T follicular helper cell (primary cell): ENCODE measurements around the gene BYSL.

Experiments used
- DNase-seq: peaks from one replicate; pipeline ENCODE4 v3.0.0-alpha.2; 2020; ENCODE audit warnings: low read depth
- total RNA-seq, 2 experiments: gene quantifications; one replicate each; lab custom pipeline; 2026; lab: John Stamatoyannopoulos, UW

BYSL gene, protein sequence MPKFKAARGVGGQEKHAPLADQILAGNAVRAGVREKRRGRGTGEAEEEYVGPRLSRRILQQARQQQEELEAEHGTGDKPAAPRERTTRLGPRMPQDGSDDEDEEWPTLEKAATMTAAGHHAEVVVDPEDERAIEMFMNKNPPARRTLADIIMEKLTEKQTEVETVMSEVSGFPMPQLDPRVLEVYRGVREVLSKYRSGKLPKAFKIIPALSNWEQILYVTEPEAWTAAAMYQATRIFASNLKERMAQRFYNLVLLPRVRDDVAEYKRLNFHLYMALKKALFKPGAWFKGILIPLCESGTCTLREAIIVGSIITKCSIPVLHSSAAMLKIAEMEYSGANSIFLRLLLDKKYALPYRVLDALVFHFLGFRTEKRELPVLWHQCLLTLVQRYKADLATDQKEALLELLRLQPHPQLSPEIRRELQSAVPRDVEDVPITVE
- total RNA-seq, result 17.3 to 97.3 reads per million in 2 experiments

DNA sequence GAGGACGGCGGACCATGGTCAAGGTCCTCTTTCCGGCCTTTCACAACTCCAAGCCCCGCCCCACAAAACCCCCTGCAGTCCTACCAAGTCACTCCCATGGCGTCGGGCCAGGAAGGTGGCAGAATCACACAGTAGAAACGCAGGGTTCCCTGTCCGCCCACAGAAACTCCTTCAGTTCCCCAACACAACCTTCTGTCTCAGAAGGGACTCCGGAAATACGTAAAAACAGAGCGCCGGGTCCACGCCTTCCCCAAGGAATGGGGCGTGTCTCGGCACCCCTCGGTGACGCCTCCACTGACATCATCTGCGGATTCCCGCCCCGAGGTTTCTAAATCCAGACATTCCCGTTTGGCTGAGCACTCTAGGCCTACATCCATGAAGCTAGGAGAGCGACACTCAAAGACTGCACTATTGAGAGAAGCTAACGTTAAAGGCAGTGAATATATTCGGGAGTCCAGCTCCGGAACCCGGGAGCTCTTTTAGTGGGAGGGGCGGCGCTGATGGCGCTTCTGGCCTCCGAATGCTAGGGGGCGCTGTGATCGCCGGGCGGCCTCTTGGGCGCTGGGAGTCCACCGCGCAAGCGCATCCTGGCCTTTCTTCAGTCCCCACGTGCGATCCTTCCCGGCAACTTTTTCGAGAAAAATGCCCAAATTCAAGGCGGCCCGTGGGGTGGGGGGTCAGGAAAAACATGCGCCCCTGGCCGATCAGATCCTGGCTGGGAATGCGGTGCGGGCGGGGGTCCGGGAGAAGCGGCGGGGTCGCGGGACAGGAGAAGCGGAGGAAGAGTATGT lies at the start of gene BYSL, which contains the start of gene MED20:
Gene BYSL (plus strand): TSS at position 579 of the 791 bp plus-strand sequence. CDS start 64 bp downstream, at position 643.
Gene MED20 (minus strand): TSS at position 219 of the 791 bp plus-strand sequence. CDS start 121 bp downstream, at position 98.
- DNase-seq, result peak; percentile 91

DNA sequence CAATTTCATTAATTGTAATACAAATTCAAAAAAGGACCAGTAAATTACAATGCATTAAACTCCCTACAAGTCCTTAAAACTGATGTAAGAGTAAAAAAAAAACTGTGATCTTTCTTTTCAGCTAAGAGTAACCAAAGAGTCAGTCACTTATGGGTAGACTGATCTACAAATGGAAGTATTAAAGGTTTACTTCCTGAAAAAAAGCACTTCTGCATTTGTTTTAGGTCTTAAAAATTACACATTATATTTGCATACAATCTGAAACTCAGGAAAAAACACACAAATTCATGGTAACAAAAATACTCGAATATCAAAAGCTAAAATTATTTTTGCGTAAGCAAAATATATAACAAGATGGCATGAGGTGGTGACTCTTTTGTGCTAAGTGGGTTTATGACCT lies 49.6 kb upstream of the BYSL start:
- DNase-seq, result no peak

DNA sequence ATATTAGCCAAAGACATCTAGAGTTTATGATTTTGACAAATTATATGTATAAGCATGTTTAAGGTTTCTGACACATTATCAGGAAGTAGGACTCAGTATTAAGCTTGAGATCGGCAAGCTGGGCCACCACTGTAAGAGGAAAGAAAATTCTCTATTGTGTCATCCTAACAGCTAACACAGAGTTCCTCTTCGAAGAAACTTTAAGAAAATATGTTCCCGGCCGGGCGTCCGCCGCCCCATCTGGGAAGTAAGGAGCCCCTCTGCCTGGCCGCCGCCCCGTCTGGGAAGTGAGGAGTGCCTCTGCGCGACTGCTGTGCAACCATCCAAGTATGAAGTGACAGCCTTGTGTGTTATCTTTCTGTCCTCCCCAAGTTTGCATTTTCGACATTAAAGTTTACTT lies 49.2 kb upstream of the BYSL start:
- DNase-seq, result no peak

DNA sequence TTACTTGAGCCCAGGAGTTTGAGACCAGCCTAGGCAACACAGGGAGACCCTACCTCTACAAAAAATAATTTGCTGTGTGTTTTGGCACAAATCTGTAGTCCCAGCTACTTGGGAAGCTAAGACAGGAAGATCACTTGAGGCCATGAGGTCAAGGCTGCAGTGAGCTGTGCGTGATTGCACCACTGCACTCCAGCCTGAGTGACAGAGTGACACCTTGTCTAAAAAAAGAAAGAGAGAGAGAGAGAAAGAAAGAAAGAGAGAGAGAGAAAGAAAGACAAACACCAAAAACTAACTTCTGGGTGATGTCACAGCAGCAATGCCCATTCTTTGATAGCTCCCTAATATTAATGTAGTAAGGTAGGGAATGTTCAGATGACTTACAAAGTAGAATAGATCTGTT lies 46.6 kb upstream of the BYSL start:
- no peak for DNase-seq

DNA sequence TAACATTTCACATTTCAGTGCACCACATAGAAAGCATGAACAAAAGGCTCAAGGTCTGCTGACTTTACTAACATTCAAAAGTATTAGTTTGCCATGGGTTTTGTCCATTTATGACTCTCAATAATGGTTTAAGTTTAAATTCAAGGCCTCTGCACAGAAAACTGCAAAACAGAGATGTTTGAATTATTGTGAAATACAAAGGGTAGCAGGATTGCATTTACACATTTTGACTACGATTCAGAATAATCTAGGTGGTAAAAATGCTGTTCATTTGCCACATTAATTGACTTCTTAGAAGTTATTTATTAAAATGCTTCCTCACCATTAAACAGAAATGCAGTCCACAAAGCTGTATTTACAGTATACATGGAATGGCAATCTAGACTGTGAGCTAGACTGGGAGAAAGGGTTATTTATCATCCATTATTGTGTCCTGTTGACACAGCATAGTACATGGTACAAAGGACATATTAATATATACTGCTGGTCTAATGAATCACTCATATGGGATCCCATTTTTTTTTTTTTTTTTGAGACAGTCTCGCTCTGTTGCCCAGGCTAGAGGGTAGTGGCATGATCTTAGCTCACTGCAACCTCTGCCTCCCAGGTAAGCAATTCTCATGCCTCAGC lies 44.1 kb upstream of the BYSL start:
- no peak for DNase-seq

DNA sequence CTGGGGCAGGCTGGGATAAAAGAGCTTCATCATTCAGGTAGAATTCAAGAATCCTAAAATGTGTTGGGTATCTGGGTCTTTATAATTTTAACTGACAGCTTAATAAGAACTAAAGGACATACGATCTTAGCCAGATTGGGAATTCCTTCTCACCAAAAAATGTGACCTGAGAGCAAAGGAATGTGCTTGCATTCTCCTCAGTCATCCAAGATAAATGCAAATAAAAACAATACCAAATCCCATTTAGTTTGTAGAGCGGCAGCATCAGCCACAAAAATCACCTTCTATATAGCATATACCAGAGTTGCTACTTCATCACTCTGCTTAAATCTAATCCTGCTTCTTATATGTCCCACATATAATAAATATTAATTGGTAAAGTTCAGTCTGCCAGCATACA lies 43.1 kb upstream of the BYSL start:
- no peak for DNase-seq

DNA sequence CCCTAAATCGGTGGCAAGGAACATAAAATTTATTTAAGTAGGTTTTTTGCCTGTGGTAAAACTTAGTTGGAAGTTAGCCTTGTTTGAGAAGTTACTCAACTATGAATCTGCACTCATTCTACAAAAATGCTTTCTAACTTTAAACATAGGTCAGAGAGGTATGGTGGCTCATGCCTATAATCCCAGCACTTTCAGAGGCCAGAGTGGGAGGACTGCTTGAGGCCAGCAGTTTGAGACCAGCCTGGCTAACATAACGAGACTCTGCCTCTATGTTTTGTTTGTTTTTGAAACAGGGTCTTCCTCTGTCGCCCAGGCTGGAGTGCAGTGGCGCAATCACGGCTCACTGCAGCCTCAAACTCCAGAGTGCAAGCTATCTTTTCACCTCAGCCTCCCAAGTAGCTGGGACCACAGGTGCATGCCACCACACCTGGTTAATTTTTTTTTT lies 42.3 kb upstream of the BYSL start:
- DNase-seq, result no peak

DNA sequence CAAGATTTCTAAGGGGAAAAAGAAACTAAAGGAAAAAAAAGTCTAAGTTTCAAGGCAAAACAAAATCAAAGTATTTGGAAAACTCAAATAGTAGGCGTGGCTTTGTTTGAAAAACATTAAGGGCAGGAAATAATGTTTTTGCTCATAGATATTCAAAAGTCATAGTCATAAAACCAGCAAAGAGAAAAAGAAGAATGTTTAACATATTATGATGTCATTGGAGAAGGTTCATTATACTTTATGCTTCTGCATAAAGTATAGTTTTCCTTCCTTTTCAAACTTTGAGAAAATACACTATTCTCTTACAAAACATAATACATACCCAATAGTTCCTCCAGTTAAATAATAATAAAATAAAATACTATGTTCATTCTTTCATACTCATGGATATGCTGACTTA lies 39.8 kb upstream of the BYSL start:
- no peak for DNase-seq

DNA sequence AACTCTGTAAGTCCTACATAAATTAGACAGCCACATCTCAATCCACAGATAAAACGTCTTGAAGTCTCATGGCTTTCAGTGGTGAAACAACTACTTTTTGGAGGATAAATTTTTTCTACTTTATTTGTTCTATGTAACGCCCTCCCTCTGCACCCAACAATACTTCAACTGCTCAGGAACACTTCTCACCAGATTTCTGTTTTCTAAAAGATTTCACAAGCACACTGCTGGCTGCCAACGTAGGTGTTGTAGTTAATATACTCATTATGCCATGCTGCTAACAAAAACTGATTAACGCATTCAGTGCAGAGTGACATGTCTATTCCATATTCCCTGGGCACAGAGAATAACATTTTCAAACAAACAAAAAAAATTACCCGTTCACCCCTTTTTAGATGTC lies 36.3 kb upstream of the BYSL start:
- no peak for DNase-seq

DNA sequence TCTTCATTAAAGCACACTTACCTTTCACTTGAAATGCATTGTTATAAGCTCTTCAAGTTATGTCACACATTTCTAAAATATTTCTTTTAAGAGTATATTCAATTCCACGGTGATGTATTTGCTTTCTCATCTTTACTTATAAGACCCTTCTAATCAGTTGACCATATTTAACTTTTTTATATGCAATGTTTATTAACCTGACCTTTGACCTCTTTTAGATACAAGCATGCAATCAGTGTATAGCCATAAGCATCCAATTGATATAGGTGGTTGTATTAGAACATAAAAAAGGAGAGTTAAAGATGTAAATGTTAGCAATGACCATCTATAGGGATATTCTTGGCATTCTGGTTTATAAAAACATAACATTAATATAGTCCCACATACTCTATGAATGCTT lies 35.4 kb upstream of the BYSL start:
- no peak for DNase-seq

DNA sequence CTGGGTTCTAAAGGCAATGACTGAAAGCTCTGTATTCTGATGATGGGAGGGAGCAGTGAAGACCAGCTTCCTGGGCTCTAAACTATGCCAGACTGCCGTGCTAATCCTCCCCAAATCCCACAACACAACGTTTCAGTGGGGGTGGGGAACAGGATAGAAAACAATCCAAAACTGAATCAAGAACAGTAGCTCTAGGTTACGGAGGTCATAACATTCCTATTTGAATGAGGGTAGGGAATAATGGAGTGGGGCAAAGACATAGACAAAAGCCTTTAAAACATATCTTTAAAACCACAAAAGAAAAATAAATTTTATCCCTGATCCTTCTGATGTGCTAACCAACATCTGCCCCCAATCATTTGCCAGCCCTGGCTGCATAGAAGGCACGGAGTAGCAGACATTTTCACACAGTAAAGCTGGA lies 34.0 kb upstream of the BYSL start:
- DNase-seq, result no peak

DNA sequence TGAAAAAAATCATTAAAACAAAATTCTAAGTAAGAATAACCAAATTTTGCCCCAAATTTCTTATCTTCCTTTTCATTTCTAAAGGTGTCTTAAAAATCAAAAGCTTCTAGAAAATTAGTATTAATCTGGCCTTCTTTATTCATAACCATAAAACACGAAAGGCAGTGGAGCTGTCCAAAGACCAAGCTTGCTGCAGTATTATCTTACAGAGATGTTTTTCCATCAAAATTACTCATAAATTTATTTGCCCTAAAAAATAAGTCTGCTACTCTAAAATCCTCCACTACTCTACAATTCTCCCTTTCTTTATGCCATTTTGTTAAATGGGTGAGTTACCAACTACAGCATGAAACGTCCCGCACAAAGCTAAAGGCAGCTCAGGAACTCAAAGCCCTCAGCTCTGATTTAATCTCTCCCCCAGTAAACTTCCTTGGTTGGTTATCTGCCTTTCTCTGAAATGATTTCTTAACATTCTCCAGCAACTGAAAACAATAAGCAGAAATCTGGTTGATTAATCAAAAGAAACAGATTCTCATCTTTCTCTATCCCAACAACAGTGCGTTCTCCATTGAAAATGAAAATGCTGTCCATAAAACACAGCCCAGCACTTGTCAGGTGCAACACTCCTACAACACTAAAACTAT lies 28.3 kb upstream of the BYSL start:
- no peak for DNase-seq

DNA sequence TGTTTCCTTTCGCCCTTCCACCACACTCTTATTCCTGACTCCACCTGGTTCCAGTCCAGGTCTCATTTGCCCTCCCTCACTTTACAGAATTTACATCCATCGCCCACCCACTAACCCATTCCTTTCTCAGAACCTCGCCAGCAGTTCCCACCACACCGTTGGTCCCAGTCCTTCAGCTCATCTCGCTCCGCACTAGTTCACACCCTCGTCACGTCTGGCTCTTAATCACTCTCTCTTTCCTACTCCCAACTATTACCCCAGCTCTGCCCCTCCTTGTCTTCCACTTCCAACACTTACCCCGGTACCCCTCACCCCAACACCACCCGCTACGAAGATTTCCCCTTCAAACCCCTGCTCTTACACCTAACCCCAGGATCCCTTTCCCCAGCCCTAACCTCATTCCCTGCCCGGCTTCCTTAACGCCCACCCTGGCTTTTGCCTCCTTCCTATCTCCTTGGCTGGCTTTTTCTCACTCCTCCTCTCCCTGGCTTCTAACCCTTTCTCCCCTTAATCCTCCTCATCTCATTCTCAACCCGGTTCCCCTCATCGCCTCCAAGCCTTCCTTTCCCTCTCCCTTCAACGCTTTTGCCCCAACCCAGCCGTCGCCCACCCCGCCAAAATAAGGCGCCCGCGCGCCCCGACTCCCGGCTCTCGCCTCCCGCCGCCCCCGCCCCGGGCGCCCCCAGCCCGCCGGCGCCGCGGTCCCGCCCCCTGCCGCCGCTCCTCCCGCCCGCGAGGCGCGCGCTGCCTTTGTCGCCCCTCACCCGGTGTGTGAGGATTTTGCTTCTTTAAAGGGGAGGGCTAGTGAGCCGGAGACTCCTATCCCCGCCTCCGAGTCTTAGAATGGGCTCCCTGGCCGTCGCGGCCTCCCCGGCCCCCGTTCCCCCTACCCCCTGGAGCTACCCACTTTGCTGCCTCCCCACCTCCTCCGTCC lies 26.7 kb upstream of the BYSL start:
- DNase-seq, result no peak

DNA sequence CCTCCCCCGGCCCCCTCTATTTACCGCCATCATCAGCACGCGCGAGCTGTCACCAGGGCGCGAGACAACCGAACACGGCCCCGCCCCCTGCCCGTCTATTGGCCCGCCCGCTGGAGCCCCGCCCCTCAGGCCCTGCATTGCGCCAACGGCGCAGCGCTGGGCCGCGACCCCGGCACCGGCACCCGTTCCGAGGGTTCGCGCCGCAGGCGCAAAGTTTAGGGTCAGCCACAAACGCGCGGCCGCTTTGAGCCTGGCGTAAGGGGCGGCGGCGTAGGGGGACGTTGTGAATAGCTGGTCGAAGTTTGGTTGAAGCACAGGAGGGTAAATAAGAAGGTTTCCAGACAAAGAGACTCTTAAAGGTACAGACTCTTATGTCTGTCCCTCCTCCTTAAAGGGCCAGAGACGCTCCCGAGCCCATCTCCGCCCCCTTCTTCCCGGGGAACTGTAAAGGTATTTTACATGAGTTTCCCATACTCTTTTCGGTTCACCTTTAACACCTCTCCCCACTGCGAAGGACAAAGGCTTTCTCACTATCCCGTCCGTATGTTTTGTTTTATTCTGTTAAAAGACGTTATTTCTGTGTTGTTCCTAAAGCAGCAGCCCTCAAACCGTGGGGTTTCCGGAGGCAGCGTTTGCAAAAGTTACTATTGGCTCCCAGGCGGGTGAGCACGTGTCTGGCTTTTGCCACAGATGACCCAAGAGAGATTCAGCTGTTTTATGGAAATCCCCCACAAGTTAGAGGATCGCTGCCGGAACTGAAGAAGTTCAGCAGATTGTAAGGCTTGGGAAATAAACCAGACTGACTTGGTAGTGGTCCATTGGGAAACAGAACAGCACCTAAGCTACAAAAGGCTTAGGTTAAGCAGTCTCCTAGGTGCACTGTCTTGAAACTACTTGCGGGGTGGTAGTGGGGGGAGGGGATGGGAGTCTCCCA lies 25.7 kb upstream of the BYSL start, which contains the start of gene USP49:
Gene USP49 (minus strand): TSS at position 76 of the 934 bp plus-strand sequence. CDS start 88,392 bp downstream, outside the sequence.
- peak; percentile 89 for DNase-seq

DNA sequence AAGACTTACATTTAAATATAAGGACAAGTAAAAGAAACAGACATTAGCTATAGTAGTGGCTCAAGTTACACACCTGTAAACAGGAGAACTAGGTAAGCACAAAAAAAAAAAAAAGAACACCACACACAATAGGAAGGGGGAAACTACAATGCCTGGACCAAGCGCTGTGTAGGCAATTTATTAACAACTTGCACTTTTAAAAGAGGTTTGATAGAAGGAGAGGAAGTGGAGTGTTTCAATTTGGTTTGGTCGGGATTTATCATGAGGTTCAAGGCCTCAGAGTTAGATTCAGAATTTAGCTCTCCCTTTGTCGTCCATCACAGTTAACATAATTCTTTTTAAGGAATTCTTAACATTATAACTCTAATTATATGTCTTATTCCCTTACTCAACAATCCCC lies 25.0 kb upstream of the BYSL start:
- no peak for DNase-seq

DNA sequence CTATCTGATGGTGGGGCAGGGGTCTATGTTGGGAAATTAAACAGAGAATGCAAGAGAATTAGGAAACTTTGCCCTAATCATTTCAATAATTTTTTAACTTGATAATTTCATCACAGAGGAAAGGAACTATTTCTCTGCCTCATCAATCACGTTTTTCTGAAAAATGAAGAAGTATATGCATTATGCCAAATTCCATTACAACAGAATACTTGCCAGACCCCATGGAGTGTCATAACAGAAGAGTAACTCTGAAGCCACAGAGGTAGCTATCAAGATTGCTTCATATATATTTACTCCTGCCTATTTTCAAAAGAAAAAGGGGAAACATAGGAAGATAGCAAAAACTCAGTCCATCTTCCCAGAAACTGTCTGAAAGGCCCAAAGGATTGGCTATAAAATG lies 20.4 kb upstream of the BYSL start:
- no peak for DNase-seq

DNA sequence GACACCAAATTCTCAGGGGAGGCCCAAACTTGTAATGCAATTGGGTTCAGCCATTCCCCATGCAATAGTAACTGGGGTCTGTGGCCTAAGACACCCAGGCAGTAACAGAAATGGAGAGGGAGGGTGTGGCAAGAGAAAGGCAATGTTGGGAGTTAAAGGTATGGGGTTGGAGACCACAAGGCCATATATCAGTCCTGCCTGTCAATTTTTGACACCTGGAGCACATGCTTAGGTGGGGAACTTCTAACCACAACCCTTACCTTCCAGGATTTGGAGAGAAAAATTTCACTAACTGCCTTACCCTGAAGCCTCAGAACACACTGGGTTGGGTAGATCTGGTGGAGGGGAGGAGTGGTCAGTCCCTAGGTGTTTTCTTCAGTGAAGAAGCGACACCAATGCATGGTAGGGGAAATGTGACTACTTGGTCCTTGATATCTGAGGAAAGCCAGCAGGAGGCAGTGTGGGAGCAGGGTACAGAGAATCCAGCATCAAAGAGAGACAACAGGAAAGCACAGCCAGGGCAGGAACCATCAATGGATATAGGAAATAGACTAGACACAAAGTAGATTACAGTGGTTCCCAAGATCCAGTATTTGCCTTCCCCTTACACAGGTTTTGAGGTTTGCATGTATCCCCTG lies 19.3 kb upstream of the BYSL start:
- peak; percentile 37 for DNase-seq

DNA sequence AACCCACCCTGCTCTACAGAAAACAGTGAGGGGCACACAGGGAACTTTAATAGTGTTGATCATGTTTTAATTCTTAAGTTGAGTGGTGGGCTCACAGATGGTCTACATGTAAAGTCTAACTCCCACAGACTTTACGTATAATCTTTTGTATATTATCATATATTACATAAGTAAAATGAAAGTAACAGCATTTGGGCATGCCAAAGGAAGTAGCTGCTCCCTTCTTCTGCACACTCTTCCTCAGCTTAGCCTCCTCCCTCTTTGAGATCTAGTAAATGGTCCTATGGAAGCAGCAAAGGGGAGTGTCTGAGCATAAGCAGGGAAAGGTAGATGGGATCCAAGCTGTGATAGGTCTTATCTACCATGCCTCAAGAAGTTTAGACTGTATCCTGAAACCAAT lies 11.6 kb upstream of the BYSL start:
- DNase-seq, result no peak

DNA sequence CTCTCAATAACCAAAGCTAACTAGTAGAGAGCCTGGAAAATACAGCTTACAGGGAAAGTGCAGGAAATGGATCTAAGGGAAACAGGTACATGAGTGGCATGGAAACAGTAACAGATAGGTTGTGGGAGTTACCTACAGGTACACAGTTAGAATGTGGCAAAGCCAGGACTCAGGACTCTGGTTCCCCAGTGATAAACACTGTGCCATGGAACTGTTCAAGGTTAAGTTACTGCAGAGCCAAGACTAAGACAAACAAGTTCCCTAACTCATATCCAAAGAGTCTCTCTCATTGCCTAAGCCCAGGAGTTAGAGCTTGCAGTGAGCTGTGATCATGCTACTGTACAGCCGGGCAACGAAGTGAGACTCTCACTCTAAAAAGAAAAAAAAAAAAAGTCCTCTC lies 7.0 kb upstream of the BYSL start:
- DNase-seq, result no peak
